HG03575 (cell line): ENCODE measurements around the gene RCL1.

Experiments used
- ATAC-seq: cut with Tn5 transposase; IDR thresholded peaks from one replicate; pipeline ENCODE4 v1.9.1; 2021; ENCODE audit not compliant: unreplicated experiment, insufficient number of reproducible peaks, low FRiP score; ENCODE audit errors: extremely low read depth

RCL1 gene

GRCh38 chr9:4832786-4833579 lies 40.2 kb downstream of the RCL1 start:
- no peak for ATAC-seq

GRCh38 chr9:4833781-4834560 lies 41.2 kb downstream of the RCL1 start:
- no peak for ATAC-seq

- no peak for ATAC-seq
These were observed 43.9 kb downstream of the RCL1 start for GRCh38 chr9:4836676-4837075.

- ATAC-seq = no peak
These were observed 44.8 kb downstream of the RCL1 start for GRCh38 chr9:4837261-4838188.

- ATAC-seq = no peak
These were observed 45.4 kb downstream of the RCL1 start for GRCh38 chr9:4838189-4838546.

- no peak for ATAC-seq
These were observed 46.7 kb downstream of the RCL1 start for GRCh38 chr9:4839470-4839912.

GRCh38 chr9:4840018-4840417 lies 47.3 kb downstream of the RCL1 start:
- ATAC-seq = no peak

- no peak for ATAC-seq
These were observed 49.5 kb downstream of the RCL1 start for GRCh38 chr9:4842213-4842612.

- ATAC-seq = no peak
These were observed 50.0 kb downstream of the RCL1 start for GRCh38 chr9:4842734-4843133.

GRCh38 chr9:4844056-4844838 lies 51.5 kb downstream of the RCL1 start:
- ATAC-seq = no peak

GRCh38 chr9:4849369-4849768 lies 56.6 kb downstream of the RCL1 start:
- no peak for ATAC-seq

GRCh38 chr9:4850603-4851310 lies 58.0 kb downstream of the RCL1 start:
- no peak for ATAC-seq

GRCh38 chr9:4852419-4852818 lies 59.7 kb downstream of the RCL1 start:
- no peak for ATAC-seq

GRCh38 chr9:4854265-4854590 lies 61.5 kb downstream of the RCL1 start:
- no peak for ATAC-seq

GRCh38 chr9:4855841-4856240 lies 63.1 kb downstream of the RCL1 start:
- ATAC-seq = no peak

GRCh38 chr9:4857163-4857810 lies 64.5 kb downstream of the RCL1 start:
- no peak for ATAC-seq

- no peak for ATAC-seq
These were observed 66.3 kb downstream of the RCL1 start for GRCh38 chr9:4859035-4859434.

- ATAC-seq = no peak
These were observed 67.6 kb downstream of the RCL1 start for GRCh38 chr9:4860383-4860782.
